ENCODE measurements around the gene BEST4.

GRCh38 chr1:44790968-44791801 lies 3.2 kb upstream of the BEST4 start:
- no peak for TF ChIP-seq CTCF (IDR thresholded peaks at IDR 0.05)
- TF ChIP-seq POLR2A (IDR thresholded peaks at IDR 0.05), result no peak
